K562 (cell line): Measurements from ENCODE around the gene SMAP2. TPM values are rescaled to one million over a fixed set of nuclear protein-coding genes. Genes with fewer than 3 reads are reported as not detected.

Experiments
- CC2D1A ChIP-seq: fragments of 450-650 bp; IDR thresholded peaks from 2 replicates; pipeline ENCODE4 v1.6.1; 2017; ENCODE audit warnings: mild to moderate bottlenecking
- CREBBP ChIP-seq: IDR thresholded peaks from one replicate; pipeline ENCODE4 v1.6.1; 2012; ENCODE audit warnings: low read depth, mild to moderate bottlenecking, control low read depth, inconsistent platforms, low read length
- GTF2A2 ChIP-seq: IDR thresholded peaks from 2 replicates; pipeline ENCODE4 v1.6.1; 2016; ENCODE audit warnings: mild to moderate bottlenecking, missing genetic modification characterization, missing compliant biosample characterization
- ILK ChIP-seq: fragments of 450-650 bp; IDR thresholded peaks from 2 replicates; pipeline ENCODE4 v1.6.1; 2016; ENCODE audit warnings: missing genetic modification characterization, low read depth, mild to moderate bottlenecking, missing compliant biosample characterization, moderate library complexity, borderline replicate concordance
- JUNB ChIP-seq: fragments of 450-650 bp; formaldehyde crosslinking; conservative IDR thresholded peaks from 2 replicates; pipeline ENCODE4 v1.4.0; 2020; ENCODE audit warnings: mild to moderate bottlenecking
- KLF1 ChIP-seq: fragments of 450-650 bp; IDR thresholded peaks from 2 replicates; pipeline ENCODE4 v1.6.1; 2016; ENCODE audit warnings: missing genetic modification characterization, missing compliant biosample characterization
- MAFG ChIP-seq: fragments of 450-650 bp; conservative IDR thresholded peaks from 2 replicates; pipeline ENCODE4 v1.6.1; 2016; ENCODE audit warnings: missing genetic modification characterization, missing compliant biosample characterization
- MBD1 ChIP-seq: fragments of 250-450 bp; sonication (Bioruptor Pico); IDR thresholded peaks from 2 replicates; pipeline ENCODE4 v1.8.0; 2022; ENCODE audit warnings: inconsistent platforms
- NFXL1 ChIP-seq: fragments of 450-650 bp; formaldehyde crosslinking; IDR thresholded peaks from 2 replicates; pipeline ENCODE4 v1.4.0; 2021; ENCODE audit warnings: mild to moderate bottlenecking
- NFYB ChIP-seq: IDR thresholded peaks from 2 replicates; pipeline ENCODE4 v1.6.1; 2011; ENCODE audit warnings: mild to moderate bottlenecking, moderate library complexity; ENCODE audit not compliant: insufficient read length; ENCODE audit errors: extremely low read depth
- NUFIP1 ChIP-seq: fragments of 450-650 bp; IDR thresholded peaks from 2 replicates; pipeline ENCODE4 v1.6.1; 2018; ENCODE audit not compliant: partially characterized antibody
- SREBF2 ChIP-seq: sonication (generic); formaldehyde crosslinking; IDR thresholded peaks from 2 replicates; pipeline ENCODE4 v1.4.0; 2020; ENCODE audit warnings: mild to moderate bottlenecking, missing genetic modification reagents
- ZNF24 ChIP-seq: fragments of 450-650 bp; IDR thresholded peaks from 2 replicates; pipeline ENCODE4 v1.6.1; 2016
- ZNF280B ChIP-seq: fragments of 250-450 bp; sonication (Bioruptor Pico); IDR thresholded peaks from 2 replicates; pipeline ENCODE4 v1.5.1; 2021; ENCODE audit warnings: mild to moderate bottlenecking
- ZNF707 ChIP-seq: fragments of 250-450 bp; sonication (Bioruptor Pico); conservative IDR thresholded peaks from 2 replicates; pipeline ENCODE4 v1.8.0; 2022; ENCODE audit warnings: inconsistent platforms, mild to moderate bottlenecking, moderate library complexity
- ZNF780A ChIP-seq: fragments of 250-450 bp; sonication (Bioruptor Pico); IDR thresholded peaks from 2 replicates; pipeline ENCODE4 v1.5.0; 2021; ENCODE audit warnings: mild to moderate bottlenecking
- ZNF79 ChIP-seq: fragments of 250-450 bp; sonication (Bioruptor Pico); IDR thresholded peaks from 2 replicates; pipeline ENCODE4 v1.4.0; 2020; ENCODE audit warnings: low read depth, mild to moderate bottlenecking, moderate library complexity
- ZZZ3 ChIP-seq: fragments of 450-650 bp; IDR thresholded peaks from 2 replicates; pipeline ENCODE4 v1.6.1; 2016; ENCODE audit warnings: antibody characterized with exemption, mild to moderate bottlenecking, moderate library complexity
- polyA plus RNA-seq, 8 experiments: library from polyadenylated mRNA; depleted of rRNA in 4 of 8; stranded (reverse) in 5 of 8; unstranded in 3 of 8; fragments of >200 nt; fragmentation: Nextera tagmentation in 2 of 8; fragmentation: Illumina TruSeq in 1 of 8; extraction: Ambion mirVana in 2 of 8; extraction: Trizol in 1 of 8; gene quantifications; 2 replicates each; pipeline versions ENCODE4 v1.2.1 to v1.2.3, GENCODE V29; 2011 to 2014; ENCODE audit warnings: inconsistent platforms in 1 of 8, missing spikeins in 1 of 8
- total RNA-seq, 7 experiments: library from RNA; depleted of rRNA in 6 of 7; stranded (reverse); fragments of >200 nt in 6 of 7; fragmentation: Illumina TruSeq in 2 of 7; extraction: Trizol in 2 of 7; gene quantifications; 2 replicates each; pipeline versions ENCODE4 v1.2.1 to v1.2.3, GENCODE V29; 2011 to 2021; ENCODE audit warnings: low replicate concordance in 1 of 7
- TF ChIP-seq, protein P1 (sequence below), 3 experiments: fragments of 200-800 bp in 1 of 3; fragments of 250-450 bp in 1 of 3; fragments of 450-650 bp in 1 of 3; sonication (Bioruptor Pico) in 1 of 3; sonication (Bioruptor generic) in 1 of 3; formaldehyde crosslinking in 1 of 3; IDR thresholded peaks; 2 replicates each; pipeline versions ENCODE4 v1.6.1 to v1.8.0; 2016 to 2022; ENCODE audit warnings: mild to moderate bottlenecking in 2 of 3, missing genetic modification characterization in 2 of 3, missing compliant biosample characterization in 1 of 3, moderate library complexity in 1 of 3
- TF ChIP-seq, protein P2 (sequence below): fragments of 450-650 bp; formaldehyde crosslinking; IDR thresholded peaks from 2 replicates; pipeline ENCODE4 v1.4.0; 2022; ENCODE audit warnings: missing genetic modification characterization

SMAP2 gene
- total and polyA plus RNA-seq, 9 of the 15 experiments (the other 6 are each of a cell fraction or from before 2014, with no cell fraction given) = 38.7 to 212 (median 94.1) TPM

- TF ChIP-seq MAFG (tag) = no peak
- TF ChIP-seq, protein P1, sequence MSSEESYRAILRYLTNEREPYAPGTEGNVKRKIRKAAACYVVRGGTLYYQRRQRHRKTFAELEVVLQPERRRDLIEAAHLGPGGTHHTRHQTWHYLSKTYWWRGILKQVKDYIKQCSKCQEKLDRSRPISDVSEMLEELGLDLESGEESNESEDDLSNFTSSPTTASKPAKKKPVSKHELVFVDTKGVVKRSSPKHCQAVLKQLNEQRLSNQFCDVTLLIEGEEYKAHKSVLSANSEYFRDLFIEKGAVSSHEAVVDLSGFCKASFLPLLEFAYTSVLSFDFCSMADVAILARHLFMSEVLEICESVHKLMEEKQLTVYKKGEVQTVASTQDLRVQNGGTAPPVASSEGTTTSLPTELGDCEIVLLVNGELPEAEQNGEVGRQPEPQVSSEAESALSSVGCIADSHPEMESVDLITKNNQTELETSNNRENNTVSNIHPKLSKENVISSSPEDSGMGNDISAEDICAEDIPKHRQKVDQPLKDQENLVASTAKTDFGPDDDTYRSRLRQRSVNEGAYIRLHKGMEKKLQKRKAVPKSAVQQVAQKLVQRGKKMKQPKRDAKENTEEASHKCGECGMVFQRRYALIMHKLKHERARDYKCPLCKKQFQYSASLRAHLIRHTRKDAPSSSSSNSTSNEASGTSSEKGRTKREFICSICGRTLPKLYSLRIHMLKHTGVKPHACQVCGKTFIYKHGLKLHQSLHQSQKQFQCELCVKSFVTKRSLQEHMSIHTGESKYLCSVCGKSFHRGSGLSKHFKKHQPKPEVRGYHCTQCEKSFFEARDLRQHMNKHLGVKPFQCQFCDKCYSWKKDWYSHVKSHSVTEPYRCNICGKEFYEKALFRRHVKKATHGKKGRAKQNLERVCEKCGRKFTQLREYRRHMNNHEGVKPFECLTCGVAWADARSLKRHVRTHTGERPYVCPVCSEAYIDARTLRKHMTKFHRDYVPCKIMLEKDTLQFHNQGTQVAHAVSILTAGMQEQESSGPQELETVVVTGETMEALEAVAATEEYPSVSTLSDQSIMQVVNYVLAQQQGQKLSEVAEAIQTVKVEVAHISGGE (CRISPR knock-in tag; IDR thresholded peaks at IDR 0.05) = no peak
- no peak for TF ChIP-seq KLF1
- no peak for TF ChIP-seq NFYB
- TF ChIP-seq, protein P2, sequence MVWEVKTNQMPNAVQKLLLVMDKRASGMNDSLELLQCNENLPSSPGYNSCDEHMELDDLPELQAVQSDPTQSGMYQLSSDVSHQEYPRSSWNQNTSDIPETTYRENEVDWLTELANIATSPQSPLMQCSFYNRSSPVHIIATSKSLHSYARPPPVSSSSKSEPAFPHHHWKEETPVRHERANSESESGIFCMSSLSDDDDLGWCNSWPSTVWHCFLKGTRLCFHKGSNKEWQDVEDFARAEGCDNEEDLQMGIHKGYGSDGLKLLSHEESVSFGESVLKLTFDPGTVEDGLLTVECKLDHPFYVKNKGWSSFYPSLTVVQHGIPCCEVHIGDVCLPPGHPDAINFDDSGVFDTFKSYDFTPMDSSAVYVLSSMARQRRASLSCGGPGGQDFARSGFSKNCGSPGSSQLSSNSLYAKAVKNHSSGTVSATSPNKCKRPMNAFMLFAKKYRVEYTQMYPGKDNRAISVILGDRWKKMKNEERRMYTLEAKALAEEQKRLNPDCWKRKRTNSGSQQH (CRISPR knock-in tag) = no peak
- no peak for TF ChIP-seq GTF2A2 (tag)
- no peak for TF ChIP-seq ZNF780A
- TF ChIP-seq ZNF707 (CRISPR knock-in tag) = no peak
- no peak for TF ChIP-seq CREBBP
- TF ChIP-seq NFXL1 (CRISPR knock-in tag) = no peak
- no peak for TF ChIP-seq ZNF280B (CRISPR knock-in tag)
- no peak for TF ChIP-seq JUNB (CRISPR knock-in tag)
- TF ChIP-seq ZZZ3 = no peak
- no peak for TF ChIP-seq ZNF79
- no peak for TF ChIP-seq ZNF24
- TF ChIP-seq ILK = no peak
- no peak for TF ChIP-seq NUFIP1
- TF ChIP-seq CC2D1A = no peak
- TF ChIP-seq MBD1 (CRISPR knock-in tag) = no peak
- TF ChIP-seq SREBF2 (CRISPR knock-in tag) = no peak
These were observed 12.2 kb downstream of the SMAP2 start (continued) for GRCh38 chr1:40385437-40386358.
